Mesenchymal stem cell (in vitro differentiated cells and primary cell): ENCODE data around the gene NFASC.

ENCODE experiments used
- DNase-seq: peaks from one replicate; pipeline ENCODE4 v3.0.0-alpha.2; 2013
- H2AFZ ChIP-seq: one replicate; pipeline ENCODE4 v1.6.1; 2013; ENCODE audit warnings: low read depth, mild to moderate bottlenecking, control low read depth, inconsistent platforms, low read length, moderate library complexity
- H2AK5ac ChIP-seq: 2 replicates; pipeline ENCODE4 v1.6.1; 2013; ENCODE audit warnings: low read length, moderate library complexity, mild to moderate bottlenecking, inconsistent platforms; ENCODE audit not compliant: severe bottlenecking
- H2BK120ac ChIP-seq: one replicate; pipeline ENCODE4 v1.6.1; 2013; ENCODE audit warnings: low read depth, mild to moderate bottlenecking, inconsistent platforms, low read length, moderate library complexity
- H2BK12ac ChIP-seq, 2 experiments: one replicate each; pipeline ENCODE4 v1.6.1; 2013; ENCODE audit warnings: inconsistent platforms in 2 of 2, low read length in 2 of 2, mild to moderate bottlenecking in 2 of 2, moderate library complexity in 2 of 2, control low read depth in 1 of 2
- H2BK15ac ChIP-seq: one replicate; pipeline ENCODE4 v1.6.1; 2013; ENCODE audit warnings: mild to moderate bottlenecking, low read depth, inconsistent platforms; ENCODE audit not compliant: poor library complexity, severe bottlenecking
- H2BK5ac ChIP-seq: 2 replicates; pipeline ENCODE4 v1.6.1; 2013; ENCODE audit warnings: low read depth, mild to moderate bottlenecking, low read length, control low read depth, inconsistent platforms; ENCODE audit not compliant: poor library complexity, severe bottlenecking
- H3K14ac ChIP-seq, 2 experiments: one replicate each; pipeline ENCODE4 v1.6.1; 2013; ENCODE audit warnings: inconsistent platforms in 2 of 2, low read length in 2 of 2, control low read depth in 1 of 2, mild to moderate bottlenecking in 1 of 2, moderate library complexity in 1 of 2
- H3K18ac ChIP-seq, 2 experiments: one replicate each; pipeline ENCODE4 v1.6.1; 2013; ENCODE audit warnings: inconsistent platforms in 2 of 2, low read length in 2 of 2, control low read depth in 1 of 2, low read depth in 1 of 2, mild to moderate bottlenecking in 1 of 2
- H3K23ac ChIP-seq, 2 experiments: one replicate each; pipeline ENCODE4 v1.6.1; 2013; ENCODE audit warnings: inconsistent platforms in 2 of 2, low read length in 2 of 2, mild to moderate bottlenecking in 2 of 2, moderate library complexity in 2 of 2, control low read depth in 1 of 2
- H3K27ac ChIP-seq: 2 replicates; pipeline ENCODE4 v1.5.1; 2013; ENCODE audit warnings: mild to moderate bottlenecking, moderate library complexity, low read length, control low read depth, inconsistent platforms; ENCODE audit not compliant: poor library complexity, severe bottlenecking
- H3K27me3 ChIP-seq, 2 experiments: 2 replicates each; pipeline versions ENCODE4 v1.6.1 to v1.7.0; 2013; ENCODE audit warnings: low read length in 2 of 2, mild to moderate bottlenecking in 2 of 2, moderate library complexity in 2 of 2, control low read depth in 1 of 2, inconsistent platforms in 1 of 2; ENCODE audit not compliant: control insufficient read depth in 1 of 2, insufficient read depth in 1 of 2
- H3K36me3 ChIP-seq, 2 experiments: 2 replicates each; pipeline versions ENCODE4 v1.6.1 to v1.7.0; 2013; ENCODE audit warnings: low read length in 2 of 2, control low read depth in 1 of 2, inconsistent platforms in 1 of 2, low read depth in 1 of 2, mild to moderate bottlenecking in 1 of 2; ENCODE audit not compliant: insufficient read depth in 2 of 2, control insufficient read depth in 1 of 2
- H3K4ac ChIP-seq, 2 experiments: one replicate each; pipeline ENCODE4 v1.6.1; 2013; ENCODE audit warnings: inconsistent platforms in 2 of 2, low read length in 2 of 2, mild to moderate bottlenecking in 2 of 2, moderate library complexity in 2 of 2, control low read depth in 1 of 2, low read depth in 1 of 2
- H3K4me1 ChIP-seq: 2 replicates; pipeline ENCODE4 v1.6.1; 2013; ENCODE audit warnings: low read depth, low read length, control low read depth; ENCODE audit not compliant: control insufficient read depth, insufficient read depth
- H3K4me2 ChIP-seq: 2 replicates; pipeline ENCODE4 v1.6.1; 2013; ENCODE audit warnings: low read length, mild to moderate bottlenecking, inconsistent platforms; ENCODE audit not compliant: poor library complexity, severe bottlenecking
- H3K4me3 ChIP-seq, 2 experiments: 2 replicates each; pipeline versions ENCODE4 v1.5.1 to v1.7.0; 2013; ENCODE audit warnings: low read length in 2 of 2, mild to moderate bottlenecking in 2 of 2, control low read depth in 1 of 2, low read depth in 1 of 2; ENCODE audit not compliant: insufficient read depth in 1 of 2
- H3K79me1 ChIP-seq: replicated peaks from 2 replicates; pipeline ENCODE4 v1.6.1; 2013; ENCODE audit warnings: mild to moderate bottlenecking, control low read depth, low read length, inconsistent platforms; ENCODE audit not compliant: poor library complexity, severe bottlenecking
- H3K9ac ChIP-seq: 2 replicates; pipeline ENCODE4 v1.7.0; 2013; ENCODE audit warnings: mild to moderate bottlenecking, low read length, moderate library complexity
- H3K9me3 ChIP-seq: 2 replicates; pipeline ENCODE4 v1.7.0; 2013; ENCODE audit warnings: mild to moderate bottlenecking, low read length; ENCODE audit not compliant: control insufficient read depth
- H4K8ac ChIP-seq: one replicate; pipeline ENCODE4 v1.6.1; 2013; ENCODE audit warnings: inconsistent platforms, mild to moderate bottlenecking, low read length, moderate library complexity
- H4K91ac ChIP-seq: one replicate; pipeline ENCODE4 v1.6.1; 2013; ENCODE audit warnings: mild to moderate bottlenecking, low read length, inconsistent platforms
- WGBS: methylation state at CpG from one replicate; pipeline ENCODE4 v1.1.7; 2013; ENCODE audit warnings: mixed read lengths; 5-methylcytosine and 5-hydroxymethylcytosine counted together

The NFASC gene

DNA sequence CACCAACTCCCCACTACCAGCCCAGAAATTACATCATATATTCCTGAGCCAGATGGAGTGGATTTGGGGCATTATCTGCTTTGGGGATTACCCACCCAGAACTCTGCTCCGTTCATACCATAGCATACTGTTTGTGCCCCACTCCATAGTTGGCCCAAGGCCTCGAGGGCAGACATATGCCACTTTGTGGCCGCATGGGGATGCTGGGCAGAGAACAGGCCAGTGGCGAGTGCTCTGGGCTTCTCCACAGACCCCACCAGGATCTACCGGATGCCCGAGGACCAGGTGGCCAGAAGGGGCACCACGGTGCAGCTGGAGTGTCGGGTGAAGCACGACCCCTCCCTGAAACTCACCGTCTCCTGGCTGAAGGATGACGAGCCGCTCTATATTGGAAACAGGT lies 104.4 kb downstream of the NFASC start:
- H2AFZ ChIP-seq: no peak overlapping the region
- peaks cover 0 to 92% of the 10 kb centered on the region in 2 experiments for H3K36me3 ChIP-seq
- no peak overlapping the region for H4K8ac ChIP-seq
- H3K27me3 ChIP-seq: peaks cover 0 to 54% of the 10 kb centered on the region in 2 experiments
- no peak overlapping the region for H3K9ac ChIP-seq
- no peak overlapping the region for H4K91ac ChIP-seq
- no peak overlapping the region for H2BK15ac ChIP-seq
- H2BK120ac ChIP-seq: no peak overlapping the region
- no peak overlapping the region for H2AK5ac ChIP-seq
- H3K79me1 ChIP-seq: no peaks in the 10 kb centered on the region
- H3K4me1 ChIP-seq: peaks cover 2% of the 10 kb centered on the region
- WGBS: 65% methylated on average over 12 of the region's 12 CpGs
- no peak overlapping the region for H3K27ac ChIP-seq
- H3K23ac ChIP-seq: no peak overlapping the region
- H3K14ac ChIP-seq: no peak overlapping the region
- H3K18ac ChIP-seq: no peak overlapping the region
- no peak overlapping the region for H3K4me3 ChIP-seq
- no peak overlapping the region for H3K4ac ChIP-seq
- no peak overlapping the region for H3K4me2 ChIP-seq
- H2BK12ac ChIP-seq: no peak overlapping the region
- no peaks in the 10 kb centered on the region for H3K9me3 ChIP-seq
- no peak overlapping the region for H2BK5ac ChIP-seq
- DNase-seq: no peak

DNA sequence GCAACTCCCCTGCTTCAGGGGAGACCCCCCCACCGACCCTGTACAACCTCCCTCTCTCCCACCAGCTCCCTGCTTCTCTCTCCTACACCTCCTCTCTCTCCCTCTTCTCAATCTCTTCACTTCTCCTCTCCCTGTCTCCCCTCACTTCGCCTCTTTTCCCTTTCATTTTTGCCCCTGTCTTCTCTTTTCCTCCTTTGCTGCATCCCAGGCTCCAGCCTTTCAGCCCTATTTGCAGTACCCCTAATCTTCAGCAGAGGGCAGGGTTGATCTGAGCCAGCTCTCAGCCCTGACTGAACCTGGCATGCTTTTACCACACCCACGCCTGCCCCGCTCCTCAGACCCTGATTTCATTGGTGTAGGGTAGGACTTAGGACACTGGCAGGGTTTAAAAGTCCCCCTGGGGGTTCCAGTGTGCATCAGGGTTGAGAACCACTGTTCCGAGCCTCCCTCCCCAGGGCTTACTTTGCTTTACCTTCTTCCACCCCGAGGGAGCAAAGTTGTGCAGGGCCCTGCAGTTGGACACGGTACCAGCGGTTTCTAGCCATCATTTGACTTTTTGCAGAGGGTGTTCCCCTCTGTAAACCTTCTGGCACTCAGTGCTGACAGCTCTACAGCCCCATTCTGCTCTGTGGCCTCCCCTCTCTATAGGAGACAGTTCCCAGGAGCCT lies 105.0 kb downstream of the NFASC start:
- Histone ChIP-seq H2BK120ac (no peak overlapping the region), H3K23ac (no peak overlapping the region), H2AK5ac (no peak overlapping the region), H4K91ac (no peak overlapping the region), H3K79me1 (no peaks in the 10 kb centered on the region), H3K4ac (no peak overlapping the region), H3K9ac (no peak overlapping the region), H3K27ac (no peak overlapping the region), H2BK15ac (no peak overlapping the region), H3K9me3 (no peaks in the 10 kb centered on the region), H2AFZ (no peak overlapping the region), H3K36me3 (peaks cover 0 to 93% of the 10 kb centered on the region in 2 experiments), H2BK5ac (no peak overlapping the region), H3K4me3 (no peak overlapping the region), H3K27me3 (peaks cover 0 to 54% of the 10 kb centered on the region in 2 experiments), H4K8ac (no peak overlapping the region), H3K4me1 (peaks cover 2% of the 10 kb centered on the region), H3K18ac (no peak overlapping the region), H3K4me2 (no peak overlapping the region), H3K14ac (no peak overlapping the region), H2BK12ac (no peak overlapping the region)
- 53% methylated on average over 6 of the region's 8 CpGs for WGBS
- peak; percentile 52 for DNase-seq

GRCh38 chr1:204976646-204977045 lies 106.0 kb downstream of the NFASC start:
- WGBS: 85% methylated on average over 12 of the region's 13 CpGs
- DNase-seq: no peak
- H2AFZ ChIP-seq: no peak overlapping the region

GRCh38 chr1:204977318-204977717 lies 106.7 kb downstream of the NFASC start:
- Histone ChIP-seq H3K14ac (no peak overlapping the region), H2BK12ac (no peak overlapping the region), H3K9me3 (no peaks in the 10 kb centered on the region), H3K4me3 (no peak overlapping the region), H4K8ac (no peak overlapping the region), H4K91ac (no peak overlapping the region), H2AK5ac (no peak overlapping the region), H3K4ac (no peak overlapping the region), H2BK15ac (no peak overlapping the region), H3K79me1 (no peaks in the 10 kb centered on the region), H2BK5ac (no peak overlapping the region), H3K27me3 (peaks cover 0 to 45% of the 10 kb centered on the region in 2 experiments), H3K23ac (no peak overlapping the region), H3K4me1 (peaks cover 2% of the 10 kb centered on the region), H3K9ac (no peak overlapping the region), H2AFZ (no peak overlapping the region), H2BK120ac (no peak overlapping the region), H3K18ac (no peak overlapping the region), H3K4me2 (no peak overlapping the region), H3K27ac (no peak overlapping the region), H3K36me3 (peaks cover 0 to 97% of the 10 kb centered on the region in 2 experiments)
- 70% methylated on average over 7 of the region's 8 CpGs for WGBS
- no peak for DNase-seq

More at GRCh38 chr1:204976646-204977045, 106.0 kb downstream of the NFASC start:
- no peak overlapping the region for H2BK12ac ChIP-seq
- no peak overlapping the region for H2BK5ac ChIP-seq
- H3K36me3 ChIP-seq: peaks cover 0 to 92% of the 10 kb centered on the region in 2 experiments
- H3K9me3 ChIP-seq: no peaks in the 10 kb centered on the region
- H3K4ac ChIP-seq: no peak overlapping the region
- H3K4me2 ChIP-seq: no peak overlapping the region
- no peak overlapping the region for H3K23ac ChIP-seq
- H3K9ac ChIP-seq: no peak overlapping the region
- peaks cover 0 to 48% of the 10 kb centered on the region in 2 experiments for H3K27me3 ChIP-seq
- no peak overlapping the region for H3K4me3 ChIP-seq
- no peak overlapping the region for H2BK120ac ChIP-seq
- no peak overlapping the region for H2BK15ac ChIP-seq
- H2AK5ac ChIP-seq: no peak overlapping the region
- H3K79me1 ChIP-seq: no peaks in the 10 kb centered on the region
- H3K14ac ChIP-seq: no peak overlapping the region
- H3K4me1 ChIP-seq: peaks cover 2% of the 10 kb centered on the region
- no peak overlapping the region for H3K18ac ChIP-seq
- H4K8ac ChIP-seq: no peak overlapping the region
- H3K27ac ChIP-seq: no peak overlapping the region
- H4K91ac ChIP-seq: no peak overlapping the region
